Heart left ventricle (tissue), 16 donors: ENCODE results near the gene SFSWAP. TPM values are rescaled to one million over a fixed set of nuclear protein-coding genes. Genes with fewer than 3 reads are reported as not detected.
A peak's percentile ranks its signal among the peaks of the same experiment; 100 is the strongest.

Experiments used
- ATAC-seq, 4 donors: fragments of 200-7000 bp; cut with Tn5 transposase; one replicate each; pipeline ENCODE4 v1.9.1; 2020 to 2022; ENCODE audit warnings: moderate library complexity in 4 of 4, mild to moderate bottlenecking in 3 of 4, moderate number of reproducible peaks in 1 of 4
- DNase-seq, 5 donors: peaks; one replicate each; pipeline ENCODE4 v3.0.0-alpha.2; 2020
- H3K27ac ChIP-seq, 12 donors: fragments of 200-600 bp; sonication (generic) in 4 of 12; one replicate each; pipeline versions ENCODE4 v1.5.0 to v1.8.0; 2016 to 2022; ENCODE audit warnings: mild to moderate bottlenecking in 2 of 12
- H3K27me3 ChIP-seq, 9 donors: fragments of 200-600 bp; sonication (generic) in 2 of 9; one replicate each; pipeline versions ENCODE4 v1.5.1 to v1.8.0; 2016 to 2022; ENCODE audit warnings: mild to moderate bottlenecking in 3 of 9
- H3K36me3 ChIP-seq, 9 donors: fragments of 200-600 bp; sonication (generic) in 2 of 9; one replicate each; pipeline versions ENCODE4 v1.5.0 to v1.8.0; 2018 to 2022; ENCODE audit warnings: mild to moderate bottlenecking in 2 of 9
- H3K4me1 ChIP-seq, 12 donors: fragments of 200-600 bp; sonication (generic) in 4 of 12; one replicate each; pipeline versions ENCODE4 v1.5.0 to v1.8.0; 2016 to 2022; ENCODE audit warnings: mild to moderate bottlenecking in 3 of 12
- H3K4me3 ChIP-seq, 12 donors: fragments of 200-600 bp; sonication (generic) in 4 of 12; one replicate each; pipeline versions ENCODE4 v1.5.0 to v1.8.0; 2017 to 2022; ENCODE audit warnings: mild to moderate bottlenecking in 9 of 12, moderate library complexity in 4 of 12
- H3K9me3 ChIP-seq, 12 donors: fragments of 200-600 bp; sonication (generic) in 4 of 12; one replicate each; pipeline versions ENCODE4 v1.5.0 to v1.8.0; 2016 to 2022; ENCODE audit warnings: mild to moderate bottlenecking in 1 of 12
- CTCF ChIP-seq, 12 donors: fragments of 200-600 bp; sonication (generic) in 4 of 12; IDR thresholded peaks; one replicate each; pipeline versions ENCODE4 v1.5.0 to v1.8.0; 2018 to 2022; ENCODE audit warnings: antibody characterized with exemption in 12 of 12, mild to moderate bottlenecking in 5 of 12
- POLR2A ChIP-seq, 2 donors: fragments of 450-650 bp; IDR thresholded peaks; one replicate each; pipeline ENCODE4 v1.6.1; 2017; ENCODE audit warnings: antibody characterized with exemption in 2 of 2, mild to moderate bottlenecking in 2 of 2, moderate library complexity in 2 of 2
- WGBS, 4 donors: extraction: QIAGEN DNeasy Blood & Tissue Kit in 2 of 4; methylation state at CpG; one replicate each; pipeline versions ENCODE4 v1.1.5 to v1.1.7; 2013 to 2018; 5-methylcytosine and 5-hydroxymethylcytosine counted together
- intact Hi-C, 10 donors: fragments of 100-400 bp; cut with DNase I; formaldehyde crosslinking; loops; one replicate each; pipeline versions ENCODE4 v1.11.1 to v1.14.2; 2022
- polyA plus RNA-seq, 2 donors: library from polyadenylated mRNA; stranded (reverse); fragments of 200-250 nt; gene quantifications; one replicate each; pipeline ENCODE4 v1.2.3, GENCODE V29; 2013
- total RNA-seq, 9 donors: library from RNA; depleted of rRNA in 2 of 9; stranded (reverse); fragments of >200 nt in 2 of 9; fragmentation: NEBNext Ultra II Directional in 3 of 9; extraction: Animal tissue kit (Norgen Biotek cat#: 25700) in 3 of 9; gene quantifications; one replicate each; pipeline versions ENCODE4 v1.1.0 to v1.2.4, GENCODE V29; 2016 to 2023
- donor health status: ischemic (EF 13 %, LVEDD 7.1; RV severe dilation, severe dysfunction).
- donor health status: healthy with polysubstance abuse.
- donor health status: DM: no; HTN: yes; CAD: no.
- donor health status: DM: no; HTN: no; CAD: no.
- donor health status: ischemic (EF 25% LVEDD 6.9; RV normal size, moderate dysfunction).
- donor health status: ischemic (EF 25% LVEDD 5.7; RV mildly dilated, moderate dysfunction).
- donor health status: healthy.
- donor health status: DM: yes; HTN: yes; CAD: no.
- donor health status: ischemic (EF 35%, LVEDD 5.7; RV mildly dilated, moderate dysfunction).
- donor health status: nonischemic (EF 11% LVEDD 7.7; RV severe dilation, severe dysfunction).
- donor health status: DM: yes; HTN: yes; CAD: no.
- donor health status: PGD.
- donor health status: ischemic (EF 29% LVEDD 5.4; RV normal size, mild dysfunction).
- donor health status: nonischemic (EF 23%, LVEDD 6.1; RV moderate dilation, normal function).

Gene SFSWAP
- total and polyA plus RNA-seq, 11 donors, result 10.4 to 25.1 (median 18.6) TPM

- no peak for ATAC-seq
Measured at GRCh38 chr12:131797588-131797934, 86.7 kb downstream of the SFSWAP start.

DNA sequence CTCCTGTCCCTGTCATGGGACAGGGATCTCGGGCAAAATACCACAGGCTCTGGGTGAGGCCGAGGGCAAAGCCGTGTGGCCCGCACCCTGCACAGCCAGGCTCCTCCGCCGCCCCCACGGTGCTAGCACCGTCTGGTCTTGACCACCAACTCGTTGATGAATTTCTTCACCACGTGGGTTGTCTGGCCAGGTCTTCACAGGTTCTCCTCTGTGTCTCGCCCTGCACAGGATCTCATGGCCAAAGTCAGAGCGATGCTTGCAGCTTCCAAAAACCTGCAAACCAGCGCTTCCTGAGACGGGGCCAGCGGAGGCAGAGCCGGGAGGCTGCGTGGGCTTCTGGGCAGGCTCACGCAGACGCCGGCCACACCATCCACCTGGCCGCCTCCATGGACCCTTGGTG is 88.3 kb downstream of the SFSWAP start:
- Histone ChIP-seq H3K36me3 (peaks cover 0 to 76% (median 69%) of the 10 kb centered on the region in 9 donors), H3K4me3 (no peak overlapping the region), H3K9me3 (no peaks in the 10 kb centered on the region), H3K4me1 (peaks cover 0 to 7% (median 0%) of the 10 kb centered on the region in 12 donors), H3K27ac (no peak overlapping the region), H3K27me3 (no peaks in the 10 kb centered on the region)
- ATAC-seq (no peak), DNase-seq (no peak)
- 89 to 96% (median 91%) methylated on average over 21 of the region's 21 CpGs for WGBS, 4 donors
- intact Hi-C loops, result no loop called here
- TF ChIP-seq POLR2A (IDR thresholded peaks at IDR 0.05) (no peak), CTCF (IDR thresholded peaks at IDR 0.05) (no peak)

More at GRCh38 chr12:131797588-131797934, 86.7 kb downstream of the SFSWAP start:
- no peak overlapping the region for H3K27ac ChIP-seq
- H3K36me3 ChIP-seq, result peaks cover 0 to 88% (median 83%) of the 10 kb centered on the region in 9 donors
- H3K27me3 ChIP-seq, result no peaks in the 10 kb centered on the region
- 88 to 94% (median 90%) methylated on average over 3 to 10 of the region's 10 CpGs for WGBS, 4 donors
- no peak for DNase-seq
- intact Hi-C loops, result no loop called here
- TF ChIP-seq POLR2A (IDR thresholded peaks at IDR 0.05) (no peak), CTCF (IDR thresholded peaks at IDR 0.05) (no peak)
- H3K4me1 ChIP-seq, result no peaks in the 10 kb centered on the region
- no peak overlapping the region for H3K4me3 ChIP-seq
- H3K9me3 ChIP-seq, result no peaks in the 10 kb centered on the region

DNA sequence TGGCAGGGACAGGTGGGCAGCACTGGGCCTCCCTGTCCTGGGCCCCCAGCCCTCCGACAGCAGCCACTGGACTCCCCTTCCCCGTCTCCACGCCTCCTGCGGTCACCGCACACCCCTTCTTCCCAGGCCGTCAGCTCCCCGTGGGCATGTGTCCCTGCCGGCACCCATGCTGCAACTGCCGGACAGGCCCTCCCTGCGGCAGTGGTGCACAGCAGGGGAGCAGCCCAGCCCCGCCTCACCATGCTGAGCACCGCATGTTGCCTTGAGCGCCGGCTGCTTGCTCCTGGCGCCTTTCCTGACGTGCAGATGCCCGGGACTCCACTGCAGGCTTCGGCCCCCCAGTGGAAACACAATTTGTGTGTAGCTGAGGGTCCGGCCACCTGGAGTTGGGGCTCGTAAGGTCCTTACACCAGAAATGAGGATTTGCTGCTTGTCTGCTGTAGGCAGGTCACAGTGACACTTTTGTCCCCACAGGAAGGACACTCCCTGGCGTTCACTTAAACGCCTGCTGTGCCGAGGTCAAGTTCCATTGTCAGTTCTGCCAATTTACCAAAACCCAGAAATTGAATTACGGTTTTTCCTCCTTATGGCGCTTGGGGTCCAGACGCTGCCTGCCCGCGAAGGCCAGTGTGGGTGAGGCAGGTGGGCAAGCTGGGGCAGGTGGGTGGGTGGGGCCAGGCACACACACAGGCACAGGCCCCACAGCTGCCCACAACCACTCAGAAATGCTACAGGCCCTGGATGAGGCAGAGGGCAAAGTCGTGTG is 89.1 kb downstream of the SFSWAP start:
- Histone ChIP-seq H3K4me3 (no peak overlapping the region), H3K27ac (no peak overlapping the region), H3K4me1 (peaks cover 0 to 13% (median 0%) of the 10 kb centered on the region in 12 donors), H3K27me3 (no peaks in the 10 kb centered on the region), H3K9me3 (no peaks in the 10 kb centered on the region), H3K36me3 (peaks cover 0 to 69% (median 60%) of the 10 kb centered on the region in 9 donors)
- intact Hi-C loops, result loop anchor here in 1 of 10 donors (10.0 kb wide), 1 partner anchor 195 kb away; no protein-coding TSS in a partner anchor
- peak in 2 of 4 donors; percentile 10 to 20 for ATAC-seq
- 88 to 90% (median 89%) methylated on average over 23 to 29 of the region's 29 CpGs for WGBS, 4 donors
- DNase-seq, result no peak
- TF ChIP-seq POLR2A (IDR thresholded peaks at IDR 0.05), result no peak
- no peak for TF ChIP-seq CTCF (IDR thresholded peaks at IDR 0.05)

DNA sequence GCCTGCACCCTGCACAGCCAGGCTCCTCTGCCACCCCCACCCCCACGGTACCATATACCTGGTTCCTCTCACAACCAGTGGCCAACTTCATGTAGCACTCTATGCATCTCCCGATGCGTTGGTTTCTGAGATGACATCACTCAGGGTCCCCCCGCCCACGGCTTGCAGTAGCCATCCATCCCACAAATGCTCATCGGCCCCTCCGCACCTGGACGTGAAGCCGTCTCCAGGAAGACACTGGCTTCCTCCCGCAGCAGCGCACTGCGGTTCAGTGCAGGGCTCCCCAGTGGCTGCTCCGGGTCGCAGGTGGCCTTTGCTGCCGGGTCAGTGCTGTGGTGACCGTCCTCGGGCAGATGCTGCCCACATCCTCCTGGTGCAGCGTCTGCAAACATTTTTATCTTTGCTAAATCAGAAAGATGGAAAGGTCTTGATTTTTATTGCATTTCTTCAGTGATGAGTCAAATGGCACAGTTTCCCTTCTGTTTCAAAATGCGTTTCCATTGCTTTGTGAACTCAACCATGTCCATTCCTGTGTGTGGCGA is 89.8 kb downstream of the SFSWAP start:
- H3K9me3 ChIP-seq, result no peaks in the 10 kb centered on the region
- TF ChIP-seq CTCF (IDR thresholded peaks at IDR 0.05) (no peak), POLR2A (IDR thresholded peaks at IDR 0.05) (no peak)
- no peak overlapping the region for H3K4me3 ChIP-seq
- H3K36me3 ChIP-seq, result peaks cover 0 to 63% (median 55%) of the 10 kb centered on the region in 9 donors
- DNase-seq (no peak), ATAC-seq (no peak)
- H3K27me3 ChIP-seq, result no peaks in the 10 kb centered on the region
- intact Hi-C loops, result loop anchor here in 1 of 10 donors (10.0 kb wide), 1 partner anchor 196 kb away; no protein-coding TSS in a partner anchor
- 89 to 93% (median 92%) methylated on average over 18 to 20 of the region's 20 CpGs for WGBS, 4 donors
- H3K27ac ChIP-seq, result no peak overlapping the region
- H3K4me1 ChIP-seq, result peaks cover 0 to 13% (median 0%) of the 10 kb centered on the region in 12 donors
